GM12801 (cell line): ENCODE data around the gene DNLZ.

ENCODE experiments used
- CTCF ChIP-seq: IDR thresholded peaks from one replicate; pipeline ENCODE4 v1.5.1; 2011; ENCODE audit warnings: control low read depth; ENCODE audit not compliant: insufficient read length; ENCODE audit errors: extremely low read depth

Gene DNLZ

GRCh38 chr9:136361047-136361753 lies 2.3 kb downstream of the DNLZ start:
- no peak for TF ChIP-seq CTCF

- no peak for TF ChIP-seq CTCF
Observed at GRCh38 chr9:136359774-136360718, 3.5 kb downstream of the DNLZ start.

GRCh38 chr9:136358888-136359287 lies 4.7 kb downstream of the DNLZ start:
- TF ChIP-seq CTCF: no peak

- TF ChIP-seq CTCF: no peak
Observed at GRCh38 chr9:136358016-136358415, 5.5 kb downstream of the DNLZ start.

- no peak for TF ChIP-seq CTCF
Observed at GRCh38 chr9:136357202-136357725, 6.3 kb downstream of the DNLZ start.

GRCh38 chr9:136355616-136356557 lies 7.7 kb downstream of the DNLZ start:
- no peak for TF ChIP-seq CTCF
